NCI-H2196 (cell line): ENCODE results near the gene OLFM2.
"Not testable (repeated sequence)": the region's sequence is repeated elsewhere in the genome, so short reads cannot be mapped to it uniquely, and the experiment has no call there.

ENCODE experiments used
- DNase-seq: peaks from one replicate; lab custom pipeline; 2025; ENCODE audit not compliant: unreplicated experiment; lab: John Stamatoyannopoulos, UW

The OLFM2 gene

DNA sequence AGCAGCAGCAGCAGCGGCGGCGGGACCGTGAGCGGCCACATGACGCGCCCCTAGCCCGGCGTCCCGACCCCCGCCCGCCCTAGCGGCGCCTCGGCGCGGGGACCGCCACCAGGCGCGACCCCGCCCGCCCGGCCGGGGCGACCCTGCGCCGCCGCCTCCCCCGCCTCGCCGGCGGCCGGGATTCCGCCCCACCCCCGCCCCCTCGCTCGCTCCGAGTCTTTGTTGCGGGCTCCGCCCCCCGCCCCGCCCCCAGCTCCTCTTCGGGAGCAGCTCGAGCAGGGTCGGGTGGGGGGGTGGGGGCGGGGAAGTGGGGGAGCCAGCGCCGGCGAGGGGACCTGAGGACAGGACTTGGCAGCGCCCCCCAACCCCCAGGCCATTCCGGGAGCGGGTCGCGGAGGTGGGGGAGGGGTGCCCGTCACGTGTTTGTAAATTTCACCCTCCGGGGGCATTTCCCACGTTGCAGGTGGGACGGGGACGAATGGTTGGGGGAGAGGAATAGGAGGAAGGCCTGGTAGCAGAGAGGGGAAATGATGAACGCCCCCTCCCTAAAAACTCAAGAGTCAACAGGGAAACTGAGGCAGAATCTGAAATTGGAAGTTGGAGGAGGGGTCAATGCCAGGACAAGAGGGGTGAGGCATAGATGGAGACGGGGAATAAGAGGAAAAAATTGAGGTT lies at the start of gene OLFM2:
Gene OLFM2 (minus strand): TSS at position 190 of the 675 bp plus-strand sequence. CDS start 149 bp downstream, at position 41.
- peak; percentile 54 for DNase-seq

DNA sequence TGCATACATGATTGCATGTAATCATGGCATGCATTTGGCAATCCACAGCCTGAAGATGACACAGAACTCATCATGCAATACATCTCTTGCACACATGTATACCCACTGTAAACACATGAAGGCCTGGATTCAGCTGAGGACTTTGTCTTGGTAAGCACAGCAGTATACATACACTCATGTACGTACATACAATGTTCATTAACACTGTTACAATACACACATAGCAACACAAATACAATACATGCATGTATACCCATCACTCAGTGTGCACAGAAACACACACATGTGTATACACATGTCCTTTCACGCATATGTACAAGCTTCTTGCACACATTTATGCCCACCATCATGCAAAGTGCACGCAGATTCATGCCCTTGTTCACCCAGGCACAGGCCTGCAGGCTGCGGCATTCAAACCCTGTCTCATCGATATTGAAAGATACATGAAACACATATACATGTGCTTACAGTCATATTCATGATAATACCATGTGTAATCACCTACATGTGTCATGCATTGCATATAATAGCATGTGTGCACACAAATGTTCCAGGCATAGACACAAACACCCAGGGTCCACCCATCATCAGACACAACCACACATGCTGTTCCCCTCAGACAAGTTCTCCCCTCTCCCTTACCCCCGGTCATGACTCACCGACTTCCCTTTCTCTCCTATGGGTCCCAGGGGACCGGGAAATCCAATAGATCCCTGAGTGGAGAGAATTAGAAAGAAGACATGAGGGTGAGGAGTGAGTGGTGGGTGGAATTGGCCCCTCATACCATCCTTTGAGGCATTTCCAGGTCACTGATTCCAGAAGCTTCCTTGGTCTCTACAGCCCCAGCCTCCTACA lies 45.3 kb upstream of the OLFM2 start:
- no peak for DNase-seq

DNA sequence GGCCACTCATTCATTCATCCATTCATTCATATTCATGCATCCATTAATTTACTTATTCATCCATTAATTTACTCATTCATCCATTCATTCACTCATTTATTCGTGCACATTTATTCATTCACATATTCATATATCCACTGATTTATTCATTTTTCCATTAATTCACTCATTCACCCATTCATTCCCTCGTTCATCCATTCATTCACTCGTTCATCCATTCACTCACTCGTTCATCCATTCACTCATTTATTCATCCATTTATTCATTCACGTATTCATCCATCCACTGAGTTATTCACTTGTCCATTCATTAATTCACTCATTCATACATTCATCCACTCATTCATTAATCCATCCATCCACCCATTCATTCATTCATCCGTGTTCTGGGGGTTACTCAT lies 35.8 kb upstream of the OLFM2 start:
- no peak for DNase-seq

DNA sequence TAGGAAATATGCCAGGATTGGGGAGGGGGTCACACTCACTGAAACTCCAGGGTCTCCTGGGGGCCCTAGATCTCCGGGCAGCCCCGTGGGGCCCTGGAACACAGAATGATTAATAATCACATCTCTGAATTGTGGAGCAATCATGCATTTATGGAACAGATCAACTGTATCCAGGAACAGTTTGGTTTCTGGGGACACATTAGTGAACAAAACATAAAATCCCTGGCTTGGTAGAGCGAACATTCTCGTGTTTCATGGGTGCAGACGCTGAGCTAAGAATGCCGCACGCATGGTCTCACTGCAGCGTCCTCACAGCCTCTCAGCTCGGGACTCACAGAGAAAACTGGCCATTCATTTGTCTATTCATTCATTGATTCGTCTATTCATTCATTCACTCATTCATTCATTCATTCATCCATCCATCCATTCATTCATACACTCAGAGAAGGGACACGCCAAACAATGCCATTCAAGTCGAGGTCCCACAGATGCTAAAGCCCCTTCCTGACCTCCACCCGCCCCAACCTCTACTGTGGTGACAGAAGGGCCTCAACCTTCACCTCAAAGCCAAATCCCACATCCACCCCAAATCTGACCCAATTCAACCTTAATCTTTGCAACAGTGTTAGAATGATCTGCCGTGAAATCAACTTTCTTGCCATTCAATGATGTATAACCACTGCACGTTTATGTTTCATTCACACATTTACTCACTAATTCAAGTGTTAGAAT lies 35.0 kb upstream of the OLFM2 start:
- DNase-seq: no peak

DNA sequence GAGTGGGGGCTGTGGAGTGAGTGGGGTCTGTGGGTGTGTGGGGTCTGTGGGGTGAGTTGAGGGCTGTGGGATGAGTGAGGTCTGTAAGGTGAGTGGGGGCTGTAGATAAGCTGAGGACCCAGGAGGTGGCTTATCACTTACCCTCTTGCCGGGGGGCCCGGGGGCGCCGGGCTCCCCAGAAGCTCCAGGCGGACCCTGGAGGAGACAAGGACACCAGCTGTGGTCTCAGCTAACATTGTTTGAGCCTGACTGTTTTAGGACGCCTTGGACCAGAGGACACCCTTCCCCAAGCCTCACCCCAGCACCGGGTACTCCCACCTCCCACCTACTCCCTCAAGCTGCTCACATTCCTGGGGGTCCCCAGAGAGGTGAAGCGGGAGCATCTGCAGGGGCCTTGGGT lies 34.2 kb upstream of the OLFM2 start:
- no peak for DNase-seq

DNA sequence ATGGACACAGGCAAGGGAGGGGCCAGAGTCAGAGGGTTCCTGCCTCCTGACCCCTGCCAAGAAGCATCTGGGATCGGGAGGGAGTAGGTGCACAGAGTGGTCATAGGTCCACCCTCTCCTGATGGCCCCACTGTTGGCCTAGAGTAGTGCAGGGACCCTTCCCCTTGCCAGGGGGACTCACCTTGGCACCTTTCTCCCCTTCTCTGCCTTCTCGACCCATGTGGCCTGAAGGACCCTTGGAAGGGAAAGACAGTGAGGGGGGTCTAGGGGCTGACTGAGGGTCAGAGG lies 33.3 kb upstream of the OLFM2 start:
- no peak for DNase-seq

DNA sequence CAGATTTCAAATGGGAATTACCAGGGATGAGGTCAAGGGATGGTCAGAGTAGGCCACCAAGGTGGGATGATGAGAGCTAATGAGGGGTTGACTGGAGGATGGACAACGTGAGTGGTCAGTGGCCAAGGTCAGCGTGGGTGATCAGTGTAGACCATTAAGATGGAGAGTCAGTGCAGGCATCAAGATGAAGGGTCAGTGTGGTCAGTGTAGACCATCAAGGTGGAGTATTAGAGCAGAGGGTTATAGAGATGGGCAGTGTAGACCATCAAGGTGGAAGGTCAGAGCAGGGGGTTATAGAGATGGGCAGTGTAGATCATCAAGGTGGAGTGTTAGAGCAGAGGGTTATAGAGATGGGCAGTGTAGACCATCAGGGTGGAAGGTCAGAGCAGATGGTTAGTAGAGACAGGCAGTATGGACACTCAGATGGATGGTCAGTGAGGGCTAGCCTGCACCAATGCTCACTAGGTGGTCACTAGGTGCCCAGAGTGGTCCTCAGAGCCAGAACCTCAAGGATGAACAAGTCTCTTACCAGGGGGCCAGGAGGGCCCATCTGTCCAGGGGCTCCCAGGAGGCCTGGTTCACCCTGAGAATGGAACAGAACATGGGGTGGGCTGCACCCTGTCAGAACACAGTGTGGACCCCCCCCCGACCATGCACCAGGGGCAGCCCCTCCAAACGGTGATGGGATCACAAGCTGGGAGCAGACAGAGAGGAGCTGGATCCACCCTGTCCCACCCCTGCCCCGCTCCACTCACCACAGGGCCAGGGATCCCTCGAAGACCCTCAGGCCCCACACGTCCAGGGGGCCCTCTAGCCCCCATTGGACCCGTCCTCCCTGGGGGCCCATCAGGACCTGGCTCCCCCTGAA lies 32.7 kb upstream of the OLFM2 start:
- no peak for DNase-seq

DNA sequence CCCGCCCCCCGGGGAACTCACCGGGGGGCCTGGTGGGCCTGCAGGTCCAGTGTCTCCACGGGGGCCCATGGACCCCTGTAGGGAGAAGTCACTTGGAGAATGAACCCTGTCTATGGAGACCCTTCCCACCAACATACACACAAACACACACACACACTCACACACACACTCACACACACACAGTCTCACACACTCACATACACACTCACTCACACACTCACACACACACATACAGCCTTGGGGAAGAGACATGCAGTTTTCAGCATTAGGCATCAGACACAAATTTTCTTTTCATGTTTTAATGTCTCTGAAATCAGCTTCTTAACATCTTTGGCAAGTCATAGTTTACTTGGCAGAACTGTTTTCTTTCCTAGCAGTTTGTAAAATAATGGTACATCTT lies 31.0 kb upstream of the OLFM2 start:
- no peak for DNase-seq

DNA sequence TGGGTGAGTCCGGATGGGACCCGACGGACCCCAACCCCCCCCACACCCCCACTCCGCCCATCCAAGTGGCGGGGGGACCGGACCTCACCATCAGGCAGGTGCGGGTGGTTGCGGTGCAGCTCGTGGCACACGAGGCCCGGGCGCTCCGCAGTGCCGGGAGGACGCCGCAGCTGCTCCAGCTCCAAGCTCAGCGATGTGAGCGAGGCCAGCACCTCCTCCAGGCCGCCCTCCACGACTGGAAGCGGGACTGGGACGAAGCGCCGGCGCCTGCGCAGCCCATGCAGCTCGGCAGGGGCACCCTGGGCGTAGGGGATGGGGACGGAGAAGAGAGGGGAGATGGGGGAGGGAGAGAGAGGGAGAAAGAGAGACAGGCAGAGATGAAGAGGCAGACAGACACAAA lies 30.1 kb upstream of the OLFM2 start:
- no peak for DNase-seq

DNA sequence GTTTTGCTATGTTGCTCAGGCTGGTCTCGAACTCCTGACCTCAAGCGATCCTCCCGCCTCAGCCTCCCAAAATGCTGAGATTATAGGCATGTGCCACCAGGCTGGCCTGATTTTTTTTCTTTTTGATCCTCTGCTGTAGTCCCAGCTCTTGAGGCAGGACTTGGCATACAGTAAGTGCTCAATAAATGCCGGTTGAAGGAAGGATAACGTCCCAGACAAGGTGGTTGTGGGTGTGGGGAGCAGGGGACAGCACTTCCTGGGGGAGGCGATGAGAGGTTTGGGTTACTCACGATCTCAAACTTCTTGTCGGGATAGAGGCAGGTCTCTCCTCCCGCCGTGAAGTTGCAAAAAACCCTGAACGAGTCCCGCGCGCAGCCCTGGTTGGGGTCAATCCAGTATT lies 29.7 kb upstream of the OLFM2 start:
- no peak for DNase-seq

DNA sequence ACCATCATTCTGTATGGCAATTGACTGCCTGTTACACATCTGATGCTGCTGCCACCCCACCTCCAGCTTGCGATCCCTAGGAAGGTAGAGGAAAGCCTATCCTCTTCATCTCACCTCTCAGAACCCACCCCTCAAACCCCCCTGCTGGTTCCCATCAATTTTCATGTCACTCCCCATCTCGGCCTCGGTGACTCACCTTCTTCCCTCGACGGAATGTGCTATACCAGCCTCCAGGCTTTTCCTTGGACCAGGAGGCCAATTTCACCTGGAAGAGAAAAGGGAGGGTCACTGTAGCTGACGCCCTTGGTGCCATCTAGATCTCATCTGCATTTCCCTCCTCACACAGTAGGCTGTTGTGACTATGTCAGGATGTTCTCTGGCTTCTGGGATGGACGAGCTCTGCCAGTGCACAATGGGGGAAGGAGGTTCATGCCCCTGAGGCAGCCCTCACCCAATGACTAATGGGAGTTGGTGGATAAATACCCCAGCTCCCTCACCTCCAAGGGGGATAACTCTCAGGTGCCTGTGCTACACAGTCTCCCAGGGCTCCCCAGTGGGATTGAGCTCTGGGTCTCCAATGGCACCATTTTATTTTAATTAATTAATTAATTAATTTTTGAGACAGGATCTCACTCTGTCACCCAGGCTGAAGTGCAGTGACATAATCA lies 26.4 kb upstream of the OLFM2 start:
- DNase-seq: no peak

DNA sequence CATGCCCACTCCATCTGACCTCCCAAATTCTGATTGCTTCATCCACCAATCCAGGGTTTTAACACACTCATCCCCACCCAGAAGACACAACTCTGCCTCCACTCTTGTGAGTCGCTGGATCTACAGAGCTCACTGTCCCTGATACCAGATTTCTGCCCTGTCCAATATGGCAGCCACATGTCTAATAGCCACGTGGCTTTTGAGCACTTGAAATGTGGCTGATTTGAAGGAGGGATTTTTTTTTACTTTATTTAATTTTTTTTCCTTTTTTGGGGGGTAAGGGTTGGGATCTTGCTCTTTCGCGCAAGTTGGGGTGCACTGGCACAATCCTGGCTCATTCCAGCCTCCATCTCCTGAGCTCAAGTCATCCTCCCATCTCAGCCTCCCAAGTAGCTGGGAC lies 24.8 kb upstream of the OLFM2 start:
- no peak for DNase-seq

DNA sequence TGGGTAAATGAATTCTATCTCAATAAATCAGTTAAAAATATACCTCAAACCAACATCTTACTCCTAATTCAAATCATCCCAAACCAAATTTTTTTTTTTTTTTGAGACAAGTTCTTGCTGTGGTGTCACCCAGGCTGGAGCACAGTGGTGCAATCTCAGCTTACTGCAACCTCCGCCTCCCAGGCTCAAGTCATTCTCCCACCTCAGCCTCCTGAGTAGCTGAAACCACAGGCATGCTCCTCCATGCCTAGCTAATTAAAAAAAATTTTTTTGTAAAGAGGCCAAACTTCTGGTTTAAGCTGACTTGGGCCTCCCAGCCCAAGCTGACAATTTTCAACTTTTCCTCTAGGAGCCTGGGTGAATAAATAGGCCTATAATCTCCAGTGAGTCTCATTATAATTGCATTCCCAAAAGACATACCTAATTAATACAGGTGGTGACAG lies 22.1 kb upstream of the OLFM2 start:
- no peak for DNase-seq

DNA sequence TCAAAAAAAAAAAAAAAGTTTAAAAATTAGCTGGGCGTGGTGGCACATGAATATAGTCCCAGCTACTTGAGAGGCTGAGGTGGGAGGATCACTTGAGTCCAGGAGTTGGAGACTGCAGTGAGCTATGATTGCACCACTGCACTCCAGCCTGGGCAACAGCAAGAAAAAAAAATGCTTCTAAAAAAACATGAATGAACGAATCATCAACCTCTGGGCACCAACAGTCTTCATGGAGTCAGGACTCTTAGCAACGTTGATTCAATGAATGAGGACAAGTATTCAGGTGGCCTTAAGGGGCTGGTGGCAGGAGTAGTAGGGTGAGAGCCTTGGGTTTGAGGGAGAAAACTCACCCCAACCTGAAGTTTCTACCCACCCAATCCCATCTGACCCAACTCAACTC lies 20.6 kb upstream of the OLFM2 start:
- DNase-seq: no peak

DNA sequence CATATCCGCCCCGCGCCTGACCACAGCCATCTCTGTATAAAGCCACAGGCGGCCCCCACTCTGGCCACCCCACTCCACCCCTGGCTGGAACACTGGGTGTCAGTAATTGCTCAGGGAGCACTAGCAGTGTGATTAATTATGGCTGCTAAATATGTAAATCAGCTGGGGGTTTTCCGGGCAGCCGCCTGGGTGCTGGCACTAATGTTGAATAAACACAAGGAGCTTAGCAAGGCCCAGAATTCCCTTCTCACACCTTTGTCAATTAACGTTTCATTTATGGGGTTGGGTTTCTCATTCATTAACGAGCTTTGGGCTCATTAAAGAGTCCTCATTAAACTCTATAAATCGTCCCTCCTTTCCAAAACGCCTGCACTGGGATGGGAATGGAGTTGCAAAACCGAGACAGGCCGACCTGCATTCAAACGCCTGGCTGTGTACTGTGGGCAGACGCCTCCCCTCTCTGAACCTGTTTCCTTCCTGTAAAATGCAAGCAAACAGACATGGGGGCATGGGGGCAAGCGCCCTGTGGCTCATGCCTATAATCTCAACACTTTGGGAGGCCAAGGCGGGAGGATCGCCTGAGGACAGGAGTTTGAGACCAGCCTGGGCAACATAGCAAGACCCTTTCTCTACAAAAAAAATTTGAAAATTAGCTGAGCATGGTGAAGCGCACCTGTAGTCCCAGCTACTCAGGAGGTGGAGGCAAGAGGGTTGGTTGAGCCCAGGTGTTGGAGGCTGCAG lies 17.7 kb upstream of the OLFM2 start:
- no peak for DNase-seq

DNA sequence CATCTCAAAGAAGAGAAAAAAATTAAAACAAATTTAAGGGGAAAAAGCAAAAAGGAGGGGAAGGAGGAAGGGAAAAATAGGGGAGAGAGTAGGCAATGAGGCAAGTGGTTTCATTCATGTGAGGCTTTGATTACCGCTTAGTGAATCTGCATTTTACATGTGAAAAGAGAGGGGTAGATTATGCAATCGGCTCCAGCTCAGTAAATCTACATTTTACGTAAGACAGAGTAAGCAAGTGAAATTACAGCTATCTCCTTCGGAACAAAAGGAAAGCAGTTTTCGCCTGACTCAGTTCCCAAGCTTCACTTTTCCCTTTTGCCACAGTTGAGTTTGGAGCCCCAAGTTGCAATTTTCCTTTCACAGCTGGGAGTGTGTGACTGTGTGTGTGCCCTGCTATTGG lies 16.0 kb upstream of the OLFM2 start:
- DNase-seq: no peak

DNA sequence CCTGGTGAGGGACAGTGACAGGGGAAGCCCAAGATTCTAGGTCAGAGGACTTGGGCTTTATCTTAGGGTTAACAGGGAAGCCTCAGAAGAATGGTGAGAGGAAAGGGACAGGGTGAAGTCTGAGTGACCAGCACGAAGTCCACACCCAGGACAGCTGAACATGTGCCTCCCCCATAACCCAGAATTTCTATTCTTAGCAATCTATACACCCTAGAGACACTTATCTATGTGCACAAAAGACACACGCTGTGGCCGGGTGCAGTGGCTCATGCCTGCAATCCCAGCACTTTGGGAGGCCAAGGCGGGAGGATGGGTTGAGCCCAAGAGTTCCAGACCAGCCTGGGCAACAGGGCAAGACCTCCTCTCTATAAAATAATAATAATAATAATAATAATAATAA lies 11.1 kb upstream of the OLFM2 start:
- DNase-seq: no peak

DNA sequence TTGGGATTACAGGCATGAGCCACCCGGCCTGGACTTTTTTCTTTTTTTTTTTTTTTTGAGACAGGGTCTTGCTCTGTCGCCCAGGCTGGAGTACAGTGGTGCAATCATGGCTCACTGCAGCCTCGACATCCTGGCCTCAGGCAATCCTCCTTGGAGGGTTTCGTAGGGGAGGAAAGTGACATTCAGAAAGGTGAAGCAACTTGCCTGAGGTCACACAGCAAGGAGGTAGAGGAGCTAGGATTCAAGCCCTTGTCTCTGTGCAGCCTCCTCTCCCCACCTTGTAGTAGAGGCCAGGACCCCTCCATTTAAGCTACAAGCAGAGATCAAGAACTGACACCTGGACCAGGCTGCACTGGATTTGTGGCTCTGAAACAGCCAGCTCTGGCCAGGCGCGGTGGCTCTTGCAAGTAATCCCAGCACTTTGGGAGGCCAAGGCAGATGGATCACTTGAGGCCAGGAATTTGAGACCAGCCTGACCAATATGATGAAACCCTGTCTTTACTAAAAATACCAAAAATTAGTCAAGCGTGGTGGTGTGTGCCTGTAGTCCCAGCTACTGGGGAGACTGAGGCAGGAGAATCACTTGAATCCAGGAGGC lies 10.3 kb upstream of the OLFM2 start:
- not testable (repeated sequence) for DNase-seq

DNA sequence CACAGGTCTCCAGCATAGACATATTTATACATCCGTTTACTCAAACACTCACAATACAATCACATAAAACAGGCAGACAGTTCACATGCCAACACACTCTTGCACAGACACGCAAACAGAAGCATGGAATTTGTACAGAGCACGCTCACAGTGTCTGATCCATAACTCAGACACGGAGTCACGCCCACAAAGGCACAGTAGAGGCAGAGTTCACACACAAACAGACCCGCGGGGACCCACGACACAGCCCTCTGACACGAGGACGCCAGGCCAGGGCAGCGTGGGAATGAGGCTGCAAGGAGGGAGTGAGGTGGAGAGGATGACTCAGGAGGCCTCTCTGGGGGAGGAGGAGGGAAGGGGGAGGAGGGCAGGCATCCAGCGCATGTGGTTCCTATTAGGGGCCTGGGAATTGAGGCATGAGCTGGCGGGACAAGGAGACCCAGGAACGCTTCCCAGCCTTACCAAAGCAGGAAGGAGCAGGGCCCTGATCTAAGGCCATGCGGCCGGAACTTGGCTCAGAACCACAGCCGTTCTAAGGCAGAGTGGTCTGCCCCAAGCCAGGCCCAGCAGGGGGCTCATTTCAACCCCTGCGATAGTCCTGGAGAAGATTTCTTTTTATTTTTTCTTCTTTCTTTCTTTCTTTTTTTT lies 9.1 kb upstream of the OLFM2 start:
- no peak for DNase-seq
